IPS-NIHi7 (cell line): ENCODE data around the gene MICAL3.
A peak's percentile ranks its signal among the peaks of the same experiment; 100 is the strongest.

Source experiments
- DNase-seq: peaks from one replicate; pipeline ENCODE4 v3.0.0; 2012; ENCODE audit warnings: mixed read lengths; ENCODE audit errors: extremely low spot score

Gene MICAL3

DNA sequence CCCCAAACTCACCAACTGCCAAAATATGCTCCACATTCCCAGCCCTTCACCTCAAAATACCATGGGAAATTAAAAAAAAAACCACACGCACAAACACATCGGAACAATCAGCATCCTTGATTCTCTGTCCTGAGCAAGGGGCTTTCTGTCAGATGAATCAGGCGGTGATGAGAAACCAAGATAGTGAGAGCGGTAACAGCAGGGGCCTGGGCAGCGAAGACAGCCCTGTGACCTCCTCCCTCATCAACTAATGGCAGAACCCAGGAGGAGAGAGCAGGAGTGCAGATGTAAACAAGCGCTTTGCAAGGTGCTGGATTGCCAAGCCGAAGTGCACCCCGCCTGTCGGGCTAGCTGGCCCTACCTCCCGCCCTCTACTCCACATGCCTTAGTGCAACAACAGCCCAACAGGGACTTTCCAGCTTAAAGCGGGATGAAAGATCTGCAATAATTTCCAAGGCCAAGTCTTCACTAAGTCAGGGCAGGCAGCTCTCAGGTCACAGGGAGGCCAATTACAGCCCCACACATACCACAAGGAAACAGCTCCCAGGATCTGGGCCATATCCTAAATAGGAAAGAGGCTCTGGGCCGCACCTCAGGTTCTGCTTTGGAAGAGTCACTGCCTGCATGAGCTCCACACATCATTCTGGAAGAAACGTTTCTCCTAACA, 177.9 kb downstream of the MICAL3 start:
- DNase-seq = no peak

DNA sequence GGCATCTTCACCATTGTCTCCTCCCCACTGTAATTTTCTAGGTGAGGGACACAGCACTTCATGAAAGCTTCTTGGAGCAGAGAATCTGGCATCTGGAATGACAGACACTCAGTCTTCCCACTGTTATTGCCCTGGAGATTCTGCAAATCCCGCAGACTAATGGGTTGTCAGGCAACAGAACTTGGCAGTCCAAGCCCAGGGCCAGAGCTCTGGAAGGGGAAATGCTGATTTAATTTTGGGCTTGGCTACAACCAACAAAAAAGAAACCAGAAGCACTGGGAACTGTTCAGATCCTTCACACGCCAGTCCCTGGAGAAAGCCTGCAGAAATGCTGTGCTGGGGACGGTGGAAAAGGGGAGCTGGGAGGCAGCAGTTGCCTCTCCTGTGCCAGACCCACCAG, 178.6 kb downstream of the MICAL3 start:
- DNase-seq = no peak

DNA sequence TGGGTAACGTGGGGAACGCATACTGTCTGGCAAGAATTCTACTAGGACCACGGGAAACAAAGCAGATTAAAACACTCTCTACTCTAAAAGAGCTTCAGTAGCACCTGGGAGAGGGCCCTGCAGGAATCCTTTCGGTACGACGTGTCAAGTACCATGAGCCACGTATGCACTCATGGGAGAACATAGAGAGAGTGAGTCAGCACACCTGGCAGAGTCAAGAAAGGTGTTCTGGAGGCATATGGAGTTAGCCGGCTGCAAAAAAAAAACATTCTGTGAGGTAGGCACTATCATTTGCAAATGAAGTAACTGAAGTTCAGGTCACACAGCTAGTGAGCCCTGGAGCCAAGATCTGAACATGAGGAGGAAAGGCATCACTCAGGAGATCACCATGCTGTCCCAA, 179.0 kb downstream of the MICAL3 start:
- DNase-seq = no peak

DNA sequence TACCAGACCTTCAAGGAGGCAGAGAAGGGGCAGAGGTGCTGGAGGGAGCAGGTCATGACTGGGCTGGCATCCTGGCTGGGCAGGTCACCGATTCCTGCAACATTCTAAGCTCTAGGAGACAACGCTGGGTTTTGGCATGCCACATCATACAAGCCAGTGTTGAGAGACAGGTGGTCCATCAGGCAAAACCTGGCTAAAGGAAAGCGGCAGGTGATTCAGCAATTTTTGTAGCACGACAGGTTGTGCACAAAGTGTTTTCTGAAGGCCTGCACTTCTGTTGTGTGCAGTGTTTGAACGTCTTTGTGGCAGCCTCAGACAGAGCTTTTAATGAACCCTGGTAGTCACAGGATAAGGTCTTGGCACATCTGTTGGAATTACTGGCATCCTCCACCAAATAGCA, 180.2 kb downstream of the MICAL3 start:
- no peak for DNase-seq

DNA sequence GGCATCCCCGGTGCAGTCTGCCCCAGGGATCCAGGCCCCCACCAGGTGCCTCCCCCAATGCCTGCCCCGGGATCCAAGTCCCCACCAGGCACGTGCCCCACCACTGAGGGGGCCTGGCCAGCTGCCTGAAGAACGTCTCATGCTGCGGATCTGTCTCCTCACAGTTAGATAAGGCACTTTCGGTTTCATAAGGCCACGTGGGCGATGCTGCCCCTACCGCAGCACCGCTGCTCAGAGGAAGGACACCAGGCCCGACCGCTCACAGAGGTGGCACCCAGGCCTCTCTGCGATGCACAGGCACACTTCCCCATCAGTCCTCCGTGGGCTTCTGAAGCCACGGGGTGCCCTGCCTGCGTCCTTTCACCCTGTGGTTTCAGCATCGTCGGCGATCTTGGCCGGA, 182.0 kb downstream of the MICAL3 start:
- DNase-seq = no peak

DNA sequence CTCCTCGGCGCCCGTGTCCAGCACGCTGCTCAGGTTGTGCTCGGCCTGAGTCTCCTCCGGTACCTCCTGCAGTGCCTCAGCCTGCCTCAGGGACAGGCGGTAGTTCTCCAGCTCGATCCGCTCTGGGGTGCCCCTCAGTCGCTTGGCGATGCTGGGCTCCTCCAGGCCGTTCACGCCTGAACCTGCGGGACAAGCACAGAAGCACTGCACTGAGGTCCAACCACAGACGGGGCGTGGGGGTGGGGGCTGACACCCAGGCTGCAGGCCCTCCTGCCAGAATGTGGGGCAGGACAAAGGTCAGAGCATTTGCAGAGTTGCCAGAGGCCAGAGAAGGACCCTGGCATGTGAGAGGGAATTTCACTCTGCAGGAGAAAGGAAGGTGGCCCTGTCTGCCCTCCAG, 182.5 kb downstream of the MICAL3 start:
- DNase-seq = no peak

DNA sequence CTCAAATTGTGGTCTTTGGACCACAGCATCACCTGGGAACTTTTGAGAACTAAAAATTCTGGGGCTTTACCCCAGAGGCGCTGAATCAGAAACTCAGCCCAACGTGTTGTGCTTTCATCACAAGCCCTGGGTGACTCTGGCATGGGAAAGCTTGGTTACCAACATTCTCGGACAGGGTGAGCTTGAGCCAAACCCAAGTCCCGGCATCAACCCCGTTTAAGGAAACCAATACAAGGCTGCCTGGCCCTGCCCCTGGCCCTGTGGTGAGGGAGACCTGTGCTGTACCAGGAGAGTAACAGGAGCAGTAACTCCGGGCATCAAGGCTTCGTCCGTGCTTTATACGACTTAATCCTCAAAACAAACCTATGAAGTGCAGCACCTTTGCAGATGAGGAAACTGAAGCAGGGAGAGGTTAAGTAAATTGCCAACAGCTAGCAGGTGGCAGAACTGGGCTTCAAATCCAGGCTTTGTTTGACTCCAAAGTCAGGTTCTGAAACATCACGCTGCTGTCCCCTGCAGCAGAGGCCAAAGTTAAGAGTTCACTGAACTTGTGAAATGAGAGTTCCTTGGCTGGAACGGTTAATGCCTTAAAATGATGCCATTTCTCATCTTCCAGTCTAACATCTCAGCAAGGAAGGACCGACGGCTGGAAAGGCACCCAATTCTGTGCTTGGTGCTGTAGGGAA, 186.0 kb downstream of the MICAL3 start:
- DNase-seq = no peak

DNA sequence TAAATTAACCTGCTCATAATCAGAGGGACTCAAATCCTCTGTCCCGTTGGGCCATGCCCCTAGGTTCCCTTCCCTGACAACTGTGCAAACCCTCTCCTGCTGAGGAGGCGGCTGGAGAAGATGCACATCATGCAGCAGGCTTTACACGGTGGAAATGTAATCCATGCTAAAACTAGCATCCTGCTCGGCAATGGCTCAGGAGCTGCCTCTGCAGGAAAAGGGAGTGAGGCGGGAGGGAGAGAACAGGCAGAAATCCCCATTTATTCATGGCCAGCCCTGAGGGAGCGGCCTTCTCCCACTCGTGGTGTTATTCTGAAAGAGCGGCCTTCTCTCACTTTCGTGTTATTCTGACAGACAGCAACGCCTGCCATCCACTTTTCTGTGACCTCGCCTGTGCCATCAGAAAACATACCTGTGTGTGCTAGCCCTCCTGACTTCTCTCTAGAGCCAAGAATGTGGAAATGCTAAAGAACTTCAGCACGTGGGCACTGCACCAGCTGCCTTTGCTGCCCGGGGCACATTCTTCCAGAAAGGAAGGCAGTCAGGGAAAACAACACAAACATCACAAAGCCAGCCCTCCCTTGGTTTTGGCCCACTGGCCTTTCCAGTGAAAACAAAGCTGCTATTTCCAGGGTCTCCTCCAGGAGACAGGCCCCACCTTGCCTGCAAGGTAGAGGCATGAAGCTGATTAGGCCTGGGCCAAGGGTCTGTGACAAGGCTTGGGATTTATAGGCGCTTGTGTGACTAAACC, 187.2 kb downstream of the MICAL3 start:
- peak; percentile 43 for DNase-seq

DNA sequence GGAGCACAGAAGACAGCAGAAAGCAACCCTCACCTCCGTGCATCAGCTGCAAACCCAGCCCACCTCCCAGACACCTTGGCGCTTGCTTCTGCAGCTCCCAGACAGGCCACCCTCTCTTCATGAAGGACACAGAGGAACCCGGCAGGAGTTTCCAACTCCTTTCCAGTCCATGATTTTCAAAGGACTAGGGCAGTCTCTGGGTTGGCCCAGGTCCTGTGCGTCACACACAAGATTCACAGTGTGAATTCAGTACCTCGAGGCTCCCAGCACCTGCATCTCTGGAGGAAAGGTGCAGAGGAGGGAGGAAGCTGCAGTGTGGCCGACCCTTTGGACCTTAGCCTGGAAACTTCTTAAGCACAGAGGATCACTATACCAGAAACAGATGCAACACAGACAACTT, 189.1 kb downstream of the MICAL3 start:
- no peak for DNase-seq

DNA sequence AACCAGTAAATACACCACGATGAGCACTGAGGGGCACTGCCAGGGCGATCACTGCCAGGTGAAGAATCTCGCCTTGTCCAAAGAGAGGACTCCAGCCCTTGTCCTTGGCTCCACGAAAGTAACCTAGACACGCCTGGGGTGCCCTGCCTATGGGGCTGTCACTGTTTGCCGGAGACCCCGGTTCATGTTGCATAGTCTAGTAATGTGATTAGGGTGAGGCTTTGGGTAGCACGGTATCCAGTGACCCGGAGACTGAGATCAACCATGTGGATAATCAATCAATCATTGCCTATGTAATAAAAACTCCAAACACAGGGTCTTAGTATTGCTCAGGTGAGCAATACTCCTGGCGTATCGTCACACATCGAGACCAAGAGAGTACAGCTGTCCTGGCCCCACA, 190.9 kb downstream of the MICAL3 start:
- DNase-seq = no peak

DNA sequence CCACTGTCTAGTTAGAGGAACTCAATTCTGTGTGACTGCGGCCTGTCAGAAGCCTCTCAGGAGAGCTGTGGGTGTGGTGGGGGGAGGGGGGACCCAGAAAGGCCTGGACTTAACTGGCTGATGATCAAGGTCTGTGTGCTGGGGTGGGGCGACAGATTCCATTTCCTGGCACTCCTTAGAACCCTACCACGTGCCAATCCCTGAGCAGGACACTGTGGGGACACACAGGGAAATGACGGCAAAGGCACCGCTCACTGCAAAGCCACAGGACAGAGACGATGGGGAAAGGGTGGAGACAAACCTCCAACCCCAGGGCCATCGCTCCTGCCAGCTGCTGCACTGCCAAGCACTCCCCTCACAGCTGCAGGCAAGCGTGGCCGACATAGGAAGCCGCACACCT, 191.7 kb downstream of the MICAL3 start:
- DNase-seq = no peak

DNA sequence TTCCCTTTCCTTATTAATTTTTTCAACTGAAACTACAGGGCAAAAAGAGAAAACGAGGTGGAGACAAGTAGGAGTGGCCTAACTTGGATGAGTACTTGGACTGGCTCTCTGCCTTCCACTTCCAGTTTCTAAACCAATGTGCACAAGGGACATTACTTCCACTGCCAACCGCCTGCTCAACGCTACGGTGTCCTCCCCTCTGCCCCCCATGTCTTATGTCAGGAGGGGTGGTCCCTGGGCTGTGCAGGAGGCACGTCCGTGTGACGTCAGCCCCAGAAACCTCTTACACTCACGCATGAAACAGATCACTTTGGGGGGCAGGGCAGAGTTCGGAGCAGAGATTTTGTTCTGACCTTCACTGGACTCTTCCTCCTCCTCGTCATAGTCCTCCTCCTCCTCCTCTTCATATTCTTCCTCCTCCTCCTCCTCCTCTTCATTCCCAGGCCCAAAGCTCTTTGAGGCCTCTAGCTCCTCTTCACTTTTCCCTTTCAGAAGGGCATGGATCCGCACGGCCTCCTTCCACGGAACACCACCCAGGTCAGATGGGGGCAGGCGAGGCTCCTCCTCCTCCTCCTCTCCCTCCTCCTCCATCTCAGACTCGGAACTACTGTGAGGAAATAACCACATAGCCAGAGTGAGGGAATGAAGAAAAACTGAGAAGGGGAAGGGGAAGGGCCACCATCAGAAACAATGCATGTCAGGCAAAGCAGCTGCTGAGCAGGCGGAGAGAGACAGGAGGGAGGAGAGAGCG, 192.7 kb downstream of the MICAL3 start:
- DNase-seq = no peak

DNA sequence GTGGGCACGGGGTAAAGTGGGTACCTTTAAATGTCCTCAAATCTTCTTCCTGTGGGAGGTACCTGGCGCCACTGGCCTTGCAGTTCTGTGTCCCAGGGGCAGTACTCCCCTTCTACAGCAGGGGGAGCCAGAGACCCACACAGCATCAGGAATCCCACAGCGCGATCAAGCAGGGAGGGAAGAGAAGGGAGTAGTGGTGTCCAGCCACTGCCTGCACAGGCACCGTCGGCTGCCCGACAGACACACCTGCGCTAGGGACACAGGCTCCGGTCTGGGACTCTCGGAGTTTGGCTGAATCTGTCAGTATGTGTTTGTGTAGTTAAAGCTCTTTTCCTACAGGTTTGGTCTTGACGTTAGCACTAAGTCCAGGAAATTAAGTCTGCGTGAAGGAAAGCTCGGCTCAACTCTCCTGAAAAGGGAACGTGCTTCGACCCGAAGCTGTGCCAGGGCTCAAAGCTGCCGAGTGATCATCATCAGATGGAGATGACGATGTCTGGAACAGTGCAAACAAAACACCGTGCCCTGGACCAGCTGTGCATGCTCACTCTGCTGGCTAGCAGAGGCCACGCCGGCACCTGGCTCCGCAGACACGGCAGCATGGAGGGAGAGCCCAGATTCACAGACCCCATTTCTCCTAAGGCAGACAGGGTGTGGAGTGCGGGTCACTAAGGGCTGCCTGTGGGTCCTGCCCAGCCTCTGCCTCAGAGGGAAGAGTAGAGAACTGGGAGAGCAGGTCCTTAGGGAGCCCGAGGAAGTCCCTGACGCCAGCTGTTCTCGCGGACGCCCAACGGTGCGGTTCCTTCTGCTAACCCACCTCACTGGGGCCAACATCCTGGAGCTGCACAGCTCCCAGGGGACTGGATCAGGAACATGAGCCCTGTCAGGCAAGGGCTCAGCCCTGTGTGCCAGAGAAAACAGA, 194.1 kb downstream of the MICAL3 start:
- DNase-seq = peak; percentile 97

DNA sequence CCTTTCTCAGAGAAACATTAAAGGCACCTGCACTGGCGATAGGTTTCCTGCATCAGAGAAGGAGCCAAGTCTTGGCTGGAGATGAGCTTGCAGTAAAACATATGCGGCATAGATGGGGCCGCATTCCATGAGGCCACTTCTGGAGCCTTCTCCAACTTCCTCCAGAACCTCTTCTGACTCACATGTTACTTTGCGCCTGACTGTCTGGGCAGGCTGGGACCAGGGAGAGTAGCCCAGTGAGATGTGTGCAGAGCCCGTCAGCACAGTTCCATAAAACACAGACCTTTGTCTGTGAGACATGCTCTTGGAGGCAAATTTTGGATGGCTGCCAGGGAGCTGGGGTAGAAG, 194.7 kb downstream of the MICAL3 start:
- DNase-seq = no peak

DNA sequence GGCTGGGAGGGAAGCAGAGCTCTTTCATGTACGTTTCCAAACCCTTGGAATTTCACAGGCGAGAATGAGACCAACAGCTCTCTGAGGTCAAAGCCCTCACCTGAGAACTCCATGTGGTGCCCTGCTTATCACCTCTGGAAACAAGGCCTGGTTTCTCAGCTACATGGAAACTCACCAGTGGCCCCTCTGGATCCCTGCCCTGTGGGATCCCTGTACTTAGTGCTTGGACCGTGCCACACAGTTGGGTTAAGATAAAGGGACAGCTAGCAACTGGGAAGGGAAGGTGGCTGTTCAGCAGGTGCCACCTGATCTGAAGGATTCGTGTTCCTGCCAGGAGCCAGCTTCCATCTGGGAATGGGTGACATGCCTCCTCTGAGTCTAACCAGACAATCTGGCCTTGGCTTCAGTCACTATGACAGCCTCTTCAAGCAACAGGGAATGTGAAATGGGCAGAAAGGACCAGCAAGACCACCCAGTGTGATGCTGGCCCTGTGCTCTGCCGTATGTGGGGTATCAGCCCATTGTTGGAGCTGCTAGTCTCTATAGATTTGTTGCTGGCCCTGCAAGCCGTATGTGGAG, 195.8 kb downstream of the MICAL3 start:
- DNase-seq = no peak

DNA sequence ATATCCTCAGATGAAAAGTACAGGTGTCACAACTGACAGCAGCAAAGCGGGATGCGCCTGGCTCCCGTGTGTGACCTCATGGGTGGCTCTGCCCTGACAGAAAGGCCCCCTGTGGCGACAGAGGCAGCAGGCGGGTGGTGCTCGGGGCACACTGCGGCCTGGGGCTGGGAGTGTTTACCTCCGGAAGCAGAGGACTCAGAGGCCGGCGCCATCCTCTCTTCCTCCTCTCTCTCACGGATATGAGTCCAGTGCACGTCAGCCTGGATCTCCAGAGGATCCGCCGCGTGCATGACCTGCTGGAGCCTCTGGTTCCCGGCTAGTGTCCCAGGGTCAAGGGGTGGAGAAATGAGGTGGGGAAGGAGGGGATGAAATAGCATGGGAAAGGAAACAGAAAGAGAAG, 196.9 kb downstream of the MICAL3 start:
- no peak for DNase-seq

DNA sequence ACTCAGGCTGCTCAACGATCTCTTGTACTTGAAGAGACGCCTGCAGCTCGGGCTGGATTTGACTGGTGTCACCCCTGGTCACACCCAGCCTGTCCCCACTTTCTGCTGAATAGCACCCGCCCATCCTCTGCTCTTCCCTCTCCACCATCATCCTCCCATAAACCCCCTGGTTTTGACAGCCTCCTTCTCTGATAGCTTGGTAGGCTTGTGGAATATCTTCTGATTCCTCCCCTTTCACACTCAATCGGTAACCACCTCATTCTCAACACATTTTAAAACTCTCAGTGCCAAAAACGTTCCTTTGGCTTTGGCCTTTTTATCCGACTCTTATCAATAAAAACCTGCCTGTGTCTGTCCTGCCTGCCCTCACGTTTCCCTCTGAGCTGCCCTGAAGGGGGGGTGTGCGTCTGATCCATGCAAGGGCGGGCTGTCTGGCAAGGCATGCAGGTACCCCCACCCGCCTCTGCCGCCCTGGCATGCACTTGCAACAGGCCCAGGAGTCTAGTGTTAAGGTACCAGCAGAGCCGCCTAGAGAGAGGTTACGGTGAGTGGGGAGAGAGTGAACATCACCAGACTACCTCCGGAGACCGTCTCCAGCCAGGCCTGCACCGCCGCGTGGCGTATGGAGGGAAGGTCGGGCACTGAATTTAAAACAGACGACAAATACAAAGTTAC, 198.3 kb downstream of the MICAL3 start:
- DNase-seq = no peak

DNA sequence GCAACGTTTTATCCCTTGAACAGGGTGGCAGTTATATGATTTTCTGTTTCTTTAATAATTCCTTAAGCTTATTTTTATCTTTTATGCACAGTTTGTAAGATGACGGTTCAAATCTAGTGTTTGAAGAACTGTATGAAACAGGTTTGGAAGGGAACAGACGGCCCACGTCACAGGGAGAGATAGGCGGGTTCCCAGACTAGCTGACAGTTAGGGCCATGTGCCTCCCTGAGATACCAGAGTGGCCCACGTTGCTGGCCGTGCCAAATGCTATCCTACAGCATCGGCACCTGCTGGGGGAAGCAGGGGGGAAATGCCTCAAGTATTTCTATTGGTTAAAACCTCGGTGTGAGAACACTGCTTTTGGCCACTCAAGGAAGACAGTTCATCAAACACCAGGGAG, 199.9 kb downstream of the MICAL3 start:
- no peak for DNase-seq

DNA sequence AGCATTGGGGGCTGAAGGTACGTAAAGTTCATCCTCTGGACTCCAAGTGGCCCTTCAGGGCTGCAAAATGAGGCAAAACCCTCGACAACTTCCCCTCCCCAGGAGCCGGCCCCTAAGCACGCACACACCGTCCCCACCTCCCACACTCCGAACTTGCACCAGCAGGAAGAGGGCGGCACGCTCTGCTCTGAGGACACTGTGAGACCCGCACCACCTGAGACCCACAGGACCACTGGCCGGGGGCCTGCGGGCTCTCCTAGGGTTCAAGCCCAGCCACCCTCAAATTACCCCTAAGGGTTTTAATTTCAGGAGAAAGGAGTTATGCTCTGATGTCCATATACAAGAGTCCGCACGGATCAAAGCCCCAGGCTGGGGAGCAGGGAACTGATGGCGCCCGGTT, 200.4 kb downstream of the MICAL3 start:
- no peak for DNase-seq

DNA sequence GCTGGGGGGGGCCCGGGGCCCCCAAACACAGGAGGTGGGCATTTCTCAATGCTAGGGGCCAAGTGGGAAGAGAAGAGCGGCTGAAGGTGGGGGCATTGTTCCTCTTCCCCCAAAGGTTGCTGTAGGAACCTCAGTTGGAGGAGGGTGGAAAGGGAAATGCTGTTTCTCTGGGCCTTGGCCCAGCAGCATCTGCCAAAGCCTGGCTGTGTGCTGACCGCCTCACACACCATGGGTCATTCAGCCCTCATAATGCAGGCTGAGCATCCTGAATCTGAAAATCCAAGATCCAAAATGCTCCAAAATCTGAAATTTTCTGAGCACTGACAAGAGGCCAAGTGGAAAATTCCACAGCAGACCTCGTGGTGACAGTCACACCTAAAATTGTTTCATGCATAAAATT, 201.1 kb downstream of the MICAL3 start:
- DNase-seq = no peak
